Measurements from ENCODE around the gene MTHFD1.

MTHFD1 gene

DNA sequence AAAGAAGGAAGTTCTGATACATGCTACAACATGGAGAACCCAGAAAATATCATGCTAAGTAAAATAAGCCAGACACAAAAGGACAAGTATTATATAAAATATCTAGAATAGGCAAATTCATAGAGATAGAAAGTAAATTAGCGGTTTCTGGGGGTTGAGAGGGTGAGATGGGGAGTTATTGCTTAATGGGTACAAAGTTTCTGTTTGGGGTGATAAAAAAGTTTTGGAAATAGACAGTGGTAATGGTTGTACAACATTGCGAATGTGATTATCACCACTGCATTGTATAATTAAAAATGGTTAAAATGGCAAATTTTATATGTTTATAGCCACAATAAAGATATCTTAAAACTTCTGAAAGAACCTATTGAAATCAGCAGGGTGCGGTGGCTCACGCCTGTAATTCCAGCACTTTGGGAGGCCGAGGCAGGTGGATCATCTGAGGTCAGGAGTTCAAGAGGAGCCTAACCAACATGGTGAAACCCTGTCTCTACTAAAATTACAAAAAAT lies 100.5 kb downstream of the MTHFD1 start:
- H3K4me3 ChIP-seq (ENCODE audit: low read length): no peak overlapping the region
- H3K4me1 ChIP-seq (ENCODE audit: control insufficient read depth, insufficient read depth, low read length): no peaks in the 10 kb centered on the region
- WGBS (ENCODE audit: insufficient coverage, insufficient read length): 100% methylated on average over 1 of the region's 5 CpGs
- no peak overlapping the region for H3K27ac ChIP-seq (ENCODE audit: low read length)
- no peak for DNase-seq (ENCODE audit: low read depth, low spot score)
- H3K36me3 ChIP-seq (ENCODE audit: control insufficient read depth, insufficient read depth, low read length): peaks cover 9% of the 10 kb centered on the region; the same call in 1 of the 2 replicates
- H3K27me3 ChIP-seq (ENCODE audit: control insufficient read depth, insufficient read depth, low read length): no peaks in the 10 kb centered on the region
- H3K9me3 ChIP-seq (ENCODE audit: control insufficient read depth, insufficient read depth, low read length): no peaks in the 10 kb centered on the region

- H3K4me1 ChIP-seq (ENCODE audit: control insufficient read depth, insufficient read depth, low read length): no peaks in the 10 kb centered on the region
- H3K36me3 ChIP-seq (ENCODE audit: control insufficient read depth, insufficient read depth, low read length): peaks cover 7% of the 10 kb centered on the region; the same call in 1 of the 2 replicates
- no peak overlapping the region for H3K27ac ChIP-seq (ENCODE audit: low read length)
- no peak for DNase-seq (ENCODE audit: low read depth, low spot score)
- H3K4me3 ChIP-seq (ENCODE audit: low read length): no peak overlapping the region
- H3K27me3 ChIP-seq (ENCODE audit: control insufficient read depth, insufficient read depth, low read length): no peaks in the 10 kb centered on the region
- H3K9me3 ChIP-seq (ENCODE audit: control insufficient read depth, insufficient read depth, low read length): no peaks in the 10 kb centered on the region
- no CpG with 5 or more reads among the region's 2 CpGs for WGBS (ENCODE audit: insufficient coverage, insufficient read length)
These were observed 103.5 kb downstream of the MTHFD1 start for GRCh38 chr14:64491637-64492036.

DNA sequence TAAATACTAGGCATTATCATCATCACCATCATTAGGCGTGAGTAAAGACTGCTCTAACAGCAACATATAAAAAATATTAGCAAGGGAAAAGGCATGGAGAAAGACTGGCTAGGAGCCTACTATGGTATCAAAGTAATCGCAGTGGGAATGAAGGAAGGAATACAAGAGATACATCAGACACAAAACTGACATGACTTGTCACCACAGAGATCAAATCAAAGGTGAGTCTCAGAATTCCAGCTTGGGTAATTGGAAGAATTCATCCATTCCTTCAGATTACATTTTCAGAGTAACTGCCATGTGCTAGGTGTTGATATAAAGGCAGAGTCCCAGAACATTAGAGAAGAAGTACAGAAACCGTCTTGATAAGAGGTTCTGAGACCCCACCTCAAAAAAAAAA lies 105.3 kb downstream of the MTHFD1 start:
- no peak for DNase-seq (ENCODE audit: low read depth, low spot score)
- WGBS (ENCODE audit: insufficient coverage, insufficient read length): no CpG with 5 or more reads among the region's 3 CpGs
- Histone ChIP-seq H3K4me3 (ENCODE audit: low read length) (no peak overlapping the region), H3K36me3 (ENCODE audit: control insufficient read depth, insufficient read depth, low read length) (no peaks in the 10 kb centered on the region), H3K4me1 (ENCODE audit: control insufficient read depth, insufficient read depth, low read length) (no peaks in the 10 kb centered on the region), H3K9me3 (ENCODE audit: control insufficient read depth, insufficient read depth, low read length) (no peaks in the 10 kb centered on the region), H3K27me3 (ENCODE audit: control insufficient read depth, insufficient read depth, low read length) (no peaks in the 10 kb centered on the region), H3K27ac (ENCODE audit: low read length) (no peak overlapping the region)

- no peak overlapping the region for H3K27ac ChIP-seq (ENCODE audit: low read length)
- H3K36me3 ChIP-seq (ENCODE audit: control insufficient read depth, insufficient read depth, low read length): no peaks in the 10 kb centered on the region
- H3K9me3 ChIP-seq (ENCODE audit: control insufficient read depth, insufficient read depth, low read length): no peaks in the 10 kb centered on the region
- H3K27me3 ChIP-seq (ENCODE audit: control insufficient read depth, insufficient read depth, low read length): no peaks in the 10 kb centered on the region
- no peaks in the 10 kb centered on the region for H3K4me1 ChIP-seq (ENCODE audit: control insufficient read depth, insufficient read depth, low read length)
- H3K4me3 ChIP-seq (ENCODE audit: low read length): no peak overlapping the region
- no peak for DNase-seq (ENCODE audit: low read depth, low spot score)
These were observed 107.1 kb downstream of the MTHFD1 start for GRCh38 chr14:64495252-64495651.

DNA sequence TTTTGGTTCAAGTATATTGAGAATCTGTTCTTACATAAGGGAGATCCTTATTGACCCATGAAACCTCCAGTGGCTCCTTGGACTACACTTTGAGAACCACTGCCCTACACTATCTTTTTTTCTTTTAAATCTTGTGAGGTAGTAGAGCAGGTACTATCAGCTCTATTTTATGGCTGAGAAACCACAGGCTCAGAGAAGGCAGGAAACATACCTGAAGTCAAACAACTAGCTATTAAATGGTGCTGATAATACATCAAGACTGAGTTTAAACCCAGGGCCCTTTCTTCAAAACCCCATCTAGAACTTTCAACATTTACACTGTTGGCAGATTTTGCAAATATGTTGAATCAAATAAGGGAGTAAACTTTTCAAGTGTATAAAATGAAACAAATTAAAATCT lies 108.6 kb downstream of the MTHFD1 start:
- Histone ChIP-seq H3K9me3 (ENCODE audit: control insufficient read depth, insufficient read depth, low read length) (no peaks in the 10 kb centered on the region), H3K4me3 (ENCODE audit: low read length) (no peak overlapping the region), H3K36me3 (ENCODE audit: control insufficient read depth, insufficient read depth, low read length) (no peaks in the 10 kb centered on the region), H3K4me1 (ENCODE audit: control insufficient read depth, insufficient read depth, low read length) (no peaks in the 10 kb centered on the region), H3K27ac (ENCODE audit: low read length) (no peak overlapping the region), H3K27me3 (ENCODE audit: control insufficient read depth, insufficient read depth, low read length) (no peaks in the 10 kb centered on the region)
- DNase-seq (ENCODE audit: low read depth, low spot score): no peak

- no peak overlapping the region for H3K27ac ChIP-seq (ENCODE audit: low read length)
- DNase-seq (ENCODE audit: low read depth, low spot score): no peak
- H3K27me3 ChIP-seq (ENCODE audit: control insufficient read depth, insufficient read depth, low read length): no peaks in the 10 kb centered on the region
- H3K4me3 ChIP-seq (ENCODE audit: low read length): no peak overlapping the region
- H3K9me3 ChIP-seq (ENCODE audit: control insufficient read depth, insufficient read depth, low read length): no peaks in the 10 kb centered on the region
- WGBS (ENCODE audit: insufficient coverage, insufficient read length): no CpG with 5 or more reads among the region's 1 CpG
- no peaks in the 10 kb centered on the region; the same call in 1 of the 2 replicates for H3K4me1 ChIP-seq (ENCODE audit: control insufficient read depth, insufficient read depth, low read length)
- no peaks in the 10 kb centered on the region for H3K36me3 ChIP-seq (ENCODE audit: control insufficient read depth, insufficient read depth, low read length)
These were observed 111.9 kb downstream of the MTHFD1 start for GRCh38 chr14:64500088-64500487.

GRCh38 chr14:64501411-64502171 lies 113.4 kb downstream of the MTHFD1 start:
- Histone ChIP-seq H3K4me1 (ENCODE audit: control insufficient read depth, insufficient read depth, low read length) (no peaks in the 10 kb centered on the region; the same call in 1 of the 2 replicates), H3K4me3 (ENCODE audit: low read length) (no peak overlapping the region), H3K9me3 (ENCODE audit: control insufficient read depth, insufficient read depth, low read length) (no peaks in the 10 kb centered on the region), H3K36me3 (ENCODE audit: control insufficient read depth, insufficient read depth, low read length) (no peaks in the 10 kb centered on the region), H3K27ac (ENCODE audit: low read length) (no peak overlapping the region), H3K27me3 (ENCODE audit: control insufficient read depth, insufficient read depth, low read length) (no peaks in the 10 kb centered on the region)
- no CpG with 5 or more reads among the region's 8 CpGs for WGBS (ENCODE audit: insufficient coverage, insufficient read length)
- no peak for DNase-seq (ENCODE audit: low read depth, low spot score)

GRCh38 chr14:64502456-64502855 lies 114.3 kb downstream of the MTHFD1 start:
- no peaks in the 10 kb centered on the region for H3K27me3 ChIP-seq (ENCODE audit: control insufficient read depth, insufficient read depth, low read length)
- no peak for DNase-seq (ENCODE audit: low read depth, low spot score)
- no CpG with 5 or more reads among the region's 6 CpGs for WGBS (ENCODE audit: insufficient coverage, insufficient read length)

GRCh38 chr14:64502887-64503433 lies 114.8 kb downstream of the MTHFD1 start:
- DNase-seq (ENCODE audit: low read depth, low spot score): no peak
- H3K4me3 ChIP-seq (ENCODE audit: low read length): peak overlapping the region; percentile 78
- no peak overlapping the region for H3K27ac ChIP-seq (ENCODE audit: low read length)
- no CpG with 5 or more reads among the region's 29 CpGs for WGBS (ENCODE audit: insufficient coverage, insufficient read length)
- no peaks in the 10 kb centered on the region for H3K36me3 ChIP-seq (ENCODE audit: control insufficient read depth, insufficient read depth, low read length)
- no peaks in the 10 kb centered on the region; the same call in 1 of the 2 replicates for H3K4me1 ChIP-seq (ENCODE audit: control insufficient read depth, insufficient read depth, low read length)
- no peaks in the 10 kb centered on the region for H3K27me3 ChIP-seq (ENCODE audit: control insufficient read depth, insufficient read depth, low read length)
- H3K9me3 ChIP-seq (ENCODE audit: control insufficient read depth, insufficient read depth, low read length): no peaks in the 10 kb centered on the region

More at GRCh38 chr14:64502456-64502855, 114.3 kb downstream of the MTHFD1 start:
- H3K9me3 ChIP-seq (ENCODE audit: control insufficient read depth, insufficient read depth, low read length): no peaks in the 10 kb centered on the region
- no peaks in the 10 kb centered on the region for H3K36me3 ChIP-seq (ENCODE audit: control insufficient read depth, insufficient read depth, low read length)
- no peaks in the 10 kb centered on the region; the same call in 1 of the 2 replicates for H3K4me1 ChIP-seq (ENCODE audit: control insufficient read depth, insufficient read depth, low read length)
- H3K4me3 ChIP-seq (ENCODE audit: low read length): no peak overlapping the region; the same call in 1 of the 2 replicates
- H3K27ac ChIP-seq (ENCODE audit: low read length): no peak overlapping the region

- DNase-seq (ENCODE audit: low read depth, low spot score): peak; percentile 48
- Histone ChIP-seq H3K4me3 (ENCODE audit: low read length) (peak within 1 kb of the TSS; percentile 78), H3K27ac (ENCODE audit: low read length) (no peak within 1 kb of the TSS), H3K27me3 (ENCODE audit: control insufficient read depth, insufficient read depth, low read length) (no peaks in the 10 kb centered on the region), H3K9me3 (ENCODE audit: control insufficient read depth, insufficient read depth, low read length) (no peaks in the 10 kb centered on the region), H3K36me3 (ENCODE audit: control insufficient read depth, insufficient read depth, low read length) (no peaks in the 10 kb centered on the region), H3K4me1 (ENCODE audit: control insufficient read depth, insufficient read depth, low read length) (no peaks in the 10 kb centered on the region; the same call in none of the 2 replicates)
- whole genome bisulfite sequencing (ENCODE audit: insufficient coverage, insufficient read length): no CpG with 5 or more reads among the region's 87 CpGs
These were observed 115.5 kb downstream of the MTHFD1 start, which contains the start of gene ZBTB25 for GRCh38 chr14:64503434-64504309. TSS of gene ZBTB25 (minus strand) at chr14:64503838. CDS start at chr14:64490533, 13,305 bp downstream.

Data from iPS DF 6.9 (cell line).